GOT3 (cell line): ENCODE data around the gene POMGNT2.

Experiments
- DNase-seq: peaks from one replicate; lab custom pipeline; 2025; ENCODE audit warnings: mixed read lengths; lab: John Stamatoyannopoulos, UW

Gene POMGNT2

DNA sequence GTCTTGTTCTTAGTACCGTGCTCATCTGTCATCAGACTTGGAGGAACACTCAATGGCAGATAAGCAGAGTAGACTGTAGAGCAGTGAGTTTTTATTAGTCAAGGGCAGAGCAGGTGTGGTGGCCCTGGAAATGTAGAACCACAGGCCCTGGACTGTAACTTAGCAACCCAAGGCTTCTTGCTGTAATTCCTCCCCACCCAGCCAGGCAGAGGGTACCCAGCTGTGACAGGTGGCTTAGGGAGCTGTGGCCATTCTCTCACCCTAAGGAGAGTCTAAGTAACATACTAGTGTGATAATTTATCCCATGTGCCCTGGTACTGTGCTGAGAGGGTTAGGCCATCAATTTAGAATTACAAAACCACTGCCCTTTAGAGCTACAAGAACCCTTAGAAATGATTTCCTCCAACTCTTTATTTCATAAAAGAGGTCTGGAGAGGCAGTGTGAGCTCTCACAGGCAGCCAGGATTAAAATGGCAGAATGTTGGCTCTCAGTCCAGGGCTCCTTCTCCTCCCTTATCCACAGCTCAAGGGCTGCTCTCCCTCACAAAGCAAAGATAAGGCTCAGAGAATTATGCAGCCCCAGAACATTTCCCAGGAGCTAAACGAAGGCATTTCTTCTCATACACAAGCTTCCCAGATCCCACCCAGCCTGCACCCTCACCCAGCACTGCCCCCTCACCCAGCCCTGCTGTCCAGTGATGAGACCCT is 3.0 kb downstream of the POMGNT2 start:
- no peak for DNase-seq

DNA sequence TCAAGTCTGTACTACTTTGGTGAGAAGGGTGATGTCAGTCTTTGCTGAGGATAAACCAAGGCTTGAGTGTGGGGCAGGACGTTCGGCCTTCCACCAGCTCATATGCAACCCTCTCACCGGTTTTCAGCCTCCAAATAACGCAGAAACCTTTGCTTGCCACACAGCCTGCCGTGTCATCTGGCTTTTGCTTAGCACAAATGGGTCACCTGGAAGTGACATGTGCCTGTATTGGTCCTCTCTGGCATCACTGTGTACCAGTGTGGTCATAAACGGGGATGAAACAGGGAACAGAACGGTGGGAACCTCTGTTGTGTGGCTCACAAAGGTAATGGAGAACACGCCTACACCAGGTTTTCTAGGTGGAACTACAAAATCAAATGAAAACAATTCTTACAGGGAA is 7.1 kb downstream of the POMGNT2 start:
- DNase-seq: no peak

GRCh38 chr3:43097400-43098080 is 8.3 kb downstream of the POMGNT2 start:
- no peak for DNase-seq

DNA sequence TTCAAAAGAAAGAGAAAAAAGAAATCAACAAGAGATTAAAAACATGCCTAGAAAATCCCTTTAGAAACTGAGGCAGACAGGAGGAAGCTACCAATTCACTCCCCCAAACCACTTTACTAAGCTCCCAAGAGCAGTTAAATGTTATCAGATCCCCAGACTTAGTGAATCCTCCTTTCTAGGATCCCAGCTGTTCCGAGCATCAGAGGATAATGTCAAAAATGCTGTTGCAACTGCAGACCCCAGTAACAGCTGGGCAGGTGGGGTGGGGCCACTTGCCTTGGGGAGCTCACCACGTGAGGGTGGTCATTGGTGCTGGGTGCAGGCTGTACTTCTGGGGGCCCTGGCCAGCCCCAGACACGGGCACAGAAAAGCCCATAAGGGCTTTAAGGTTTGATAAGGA is 9.1 kb downstream of the POMGNT2 start:
- no peak for DNase-seq

GRCh38 chr3:43095370-43095769 is 10.5 kb downstream of the POMGNT2 start:
- DNase-seq: no peak

GRCh38 chr3:43094851-43095250 is 11.0 kb downstream of the POMGNT2 start:
- DNase-seq: no peak

- DNase-seq: no peak
These were observed 11.5 kb downstream of the POMGNT2 start for GRCh38 chr3:43094381-43094780.

GRCh38 chr3:43093974-43094373 is 11.9 kb downstream of the POMGNT2 start:
- no peak for DNase-seq

- no peak for DNase-seq
These were observed 12.9 kb downstream of the POMGNT2 start for GRCh38 chr3:43093006-43093405.

GRCh38 chr3:43091481-43091880 is 14.4 kb downstream of the POMGNT2 start:
- DNase-seq: no peak

- no peak for DNase-seq
These were observed 15.6 kb downstream of the POMGNT2 start for GRCh38 chr3:43090238-43090637.

DNA sequence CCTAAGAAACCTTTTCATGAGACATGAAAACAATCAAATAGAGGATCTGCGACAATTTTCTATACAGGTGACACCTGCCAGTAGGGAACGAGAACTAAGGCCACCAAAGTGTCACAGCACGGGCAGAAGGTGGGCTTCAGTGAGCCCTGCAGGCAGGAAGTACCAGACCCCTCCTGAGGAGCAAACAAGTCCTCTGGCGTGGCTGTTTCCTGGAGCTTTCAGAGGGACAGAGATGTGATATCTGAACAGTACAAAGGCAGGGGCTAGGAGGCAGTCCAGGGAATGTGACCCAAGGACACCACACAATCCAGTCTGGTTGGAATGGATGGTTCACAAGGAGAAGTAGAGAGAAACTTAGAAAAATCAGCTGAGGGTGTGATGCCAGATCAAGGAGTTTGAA is 16.8 kb downstream of the POMGNT2 start:
- DNase-seq: no peak

GRCh38 chr3:43087249-43087776 is 18.6 kb downstream of the POMGNT2 start:
- no peak for DNase-seq

DNA sequence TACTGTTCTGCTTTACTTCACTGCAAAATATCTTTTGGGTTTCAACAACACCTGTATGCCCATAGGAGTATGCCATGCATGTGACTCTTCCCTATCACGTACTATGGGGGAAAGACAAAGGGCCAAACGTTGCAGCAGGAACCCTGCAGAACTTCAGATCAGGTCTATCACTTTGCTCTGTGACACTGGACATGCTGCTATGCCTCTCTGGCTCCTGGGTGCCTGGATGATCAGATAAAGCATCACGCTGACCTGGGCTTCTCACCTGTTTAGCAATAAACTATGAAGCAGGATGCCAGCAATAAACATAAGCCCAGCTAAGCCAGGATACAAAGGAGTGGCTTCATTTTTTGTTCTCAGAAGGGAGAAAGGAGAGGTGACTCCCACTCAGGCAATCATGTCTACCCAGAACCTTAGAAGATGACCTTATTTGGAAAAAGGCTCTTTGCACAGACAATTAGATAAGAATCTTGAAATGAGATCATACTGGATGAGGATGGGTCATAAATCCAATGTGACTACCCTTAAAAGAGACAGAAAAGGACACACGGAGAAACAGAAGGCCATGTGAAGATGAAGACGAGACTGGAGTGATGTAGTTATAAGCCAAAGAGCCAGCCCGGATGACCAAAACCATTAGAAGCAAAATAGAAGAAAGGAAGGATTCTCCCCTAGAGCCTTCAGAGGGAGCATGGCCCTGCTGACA is 19.3 kb downstream of the POMGNT2 start:
- DNase-seq: no peak

DNA sequence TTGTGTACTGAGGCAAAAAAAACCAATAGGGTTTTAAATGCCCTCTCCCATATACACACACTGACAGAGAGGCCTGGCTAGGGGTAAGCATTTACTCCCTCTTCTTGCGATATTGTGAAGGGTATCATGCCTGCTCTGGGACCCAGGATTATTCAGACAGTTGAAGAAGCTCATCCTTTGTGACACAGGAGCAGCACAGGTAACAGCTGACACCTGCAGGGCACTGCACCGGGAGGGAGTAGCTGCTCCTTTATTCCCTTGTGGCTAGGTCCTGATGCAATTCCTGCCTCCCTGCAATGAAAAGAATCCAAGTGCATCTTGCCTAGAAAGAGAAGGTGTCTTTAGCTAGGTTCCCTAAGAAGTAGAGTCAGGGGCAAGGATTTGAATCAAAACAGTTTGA is 23.4 kb downstream of the POMGNT2 start:
- no peak for DNase-seq

GRCh38 chr3:43081796-43082195 is 24.1 kb downstream of the POMGNT2 start:
- no peak for DNase-seq

- no peak for DNase-seq
These were observed 24.9 kb downstream of the POMGNT2 start for GRCh38 chr3:43080726-43081568.

- DNase-seq: no peak
These were observed 26.1 kb downstream of the POMGNT2 start for GRCh38 chr3:43079536-43080332.

- no peak for DNase-seq
These were observed 28.2 kb downstream of the POMGNT2 start for GRCh38 chr3:43077707-43078106.

DNA sequence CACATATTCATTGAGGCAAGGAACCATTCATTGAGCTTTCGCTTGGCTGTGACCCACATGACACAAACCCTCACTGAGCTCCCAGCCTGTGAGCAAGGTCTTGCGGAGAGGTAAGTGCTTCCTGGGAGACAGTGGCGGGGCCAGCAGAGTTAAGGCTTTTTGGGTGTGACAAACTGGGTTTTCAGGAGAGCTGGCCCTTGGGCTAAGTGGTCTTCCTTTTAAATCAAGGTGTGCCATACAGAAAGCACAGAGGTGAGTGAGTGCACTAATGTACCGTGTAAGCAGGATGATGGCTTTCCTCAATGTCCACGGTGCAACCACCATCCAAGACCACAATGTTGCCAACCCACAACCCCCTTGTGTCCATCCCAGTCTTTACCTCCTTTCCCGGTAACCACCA is 28.6 kb downstream of the POMGNT2 start:
- DNase-seq: no peak

DNA sequence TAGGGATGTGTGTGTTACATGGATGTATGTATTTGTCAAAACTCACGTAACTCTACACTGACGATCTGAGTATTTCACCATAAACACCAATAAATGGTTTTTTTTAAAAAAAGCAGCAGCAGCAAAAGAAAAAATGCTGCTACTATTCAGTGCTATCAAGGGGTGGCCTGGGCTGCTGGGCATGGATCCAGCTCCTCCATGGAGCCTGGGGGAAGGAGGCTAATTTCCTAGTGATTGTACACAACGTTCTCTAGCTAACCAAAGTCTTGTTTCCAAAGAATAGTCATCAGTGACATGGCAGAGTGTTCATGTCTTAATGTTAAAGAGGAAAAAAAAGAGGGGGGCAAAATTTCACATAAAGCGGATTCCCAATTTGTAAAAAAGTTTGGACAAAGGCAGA is 29.0 kb downstream of the POMGNT2 start:
- no peak for DNase-seq
